HG02588 (cell line): ENCODE measurements around the gene SCAMP2.

ENCODE experiments used
- ATAC-seq: cut with Tn5 transposase; IDR thresholded peaks from one replicate; pipeline ENCODE4 v1.9.1; 2021; ENCODE audit warnings: mild to moderate bottlenecking, moderate library complexity; ENCODE audit not compliant: unreplicated experiment

SCAMP2 gene

GRCh38 chr15:74799255-74799855 is 73.8 kb downstream of the SCAMP2 start:
- ATAC-seq = no peak

GRCh38 chr15:74798388-74799254 is 74.5 kb downstream of the SCAMP2 start:
- ATAC-seq = no peak

GRCh38 chr15:74795966-74796625 is 77.1 kb downstream of the SCAMP2 start:
- no peak for ATAC-seq

GRCh38 chr15:74794970-74795349 is 78.2 kb downstream of the SCAMP2 start:
- ATAC-seq = no peak

- ATAC-seq = no peak
Observed at GRCh38 chr15:74794248-74794969, 78.8 kb downstream of the SCAMP2 start.
